HT-29 (cell line): ENCODE results near the gene AIRE. TPM values are rescaled to one million over a fixed set of nuclear protein-coding genes. Genes with fewer than 3 reads are reported as not detected.
"Not testable (repeated sequence)": the region's sequence is repeated elsewhere in the genome, so short reads cannot be mapped to it uniquely, and the experiment has no call there.

ENCODE experiments used
- DNase-seq: peaks from one replicate; pipeline ENCODE4 v3.0.0-alpha.2; 2015; ENCODE audit warnings: low spot score
- small RNA-seq: library from RNA; depleted of rRNA; stranded (forward); fragments of <200 nt; gene quantifications from one replicate; pipeline ENCODE3, GENCODE V24; 2014
- total RNA-seq: library from RNA; depleted of rRNA; stranded (reverse); fragments of >200 nt; shearing (Covaris generic); gene quantifications from 2 replicates; pipeline ENCODE4 v1.2.3, GENCODE V29; 2014; rRNA removed

AIRE gene
- total RNA-seq, 1 experiment from 2014 or later: not detected

DNA sequence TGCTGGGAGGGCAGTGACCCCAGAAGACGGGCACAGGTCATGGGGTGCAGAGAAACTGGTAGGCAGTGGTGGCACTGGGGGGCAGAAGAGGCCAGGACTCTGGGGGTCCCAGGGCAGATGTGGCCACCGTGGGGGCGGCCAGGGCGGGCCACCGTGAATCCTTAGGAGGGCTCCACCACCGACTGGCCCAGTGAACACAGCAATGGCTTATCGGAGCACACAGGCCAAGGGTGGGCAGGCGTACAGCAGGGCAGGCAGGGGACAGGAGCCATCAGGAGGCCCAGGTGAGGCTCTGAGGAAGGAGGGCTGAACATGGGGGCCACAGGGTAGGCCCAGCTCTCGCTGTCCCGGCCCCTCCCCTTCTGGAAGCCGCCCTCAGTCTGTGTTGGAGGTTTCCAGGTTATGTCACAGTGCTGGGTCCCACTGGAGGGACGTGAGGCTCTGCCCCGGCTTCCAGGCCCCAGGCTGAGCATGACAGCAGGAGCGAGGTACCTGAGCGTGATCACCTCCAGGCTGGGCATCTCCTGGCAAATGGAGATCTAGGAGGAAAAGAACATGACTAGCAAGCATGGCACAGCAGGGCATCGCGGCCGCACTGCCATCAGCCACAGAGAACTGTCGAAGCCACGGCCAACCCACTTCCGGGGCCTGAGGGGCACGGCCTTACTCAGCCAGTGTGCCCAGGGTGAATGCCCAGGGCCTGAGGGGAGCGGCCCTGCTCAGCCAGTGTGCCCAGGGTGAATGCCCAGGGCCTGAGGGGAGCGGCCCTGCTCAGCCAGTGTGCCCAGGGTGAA lies 49.8 kb downstream of the AIRE start:
- DNase-seq: no peak

DNA sequence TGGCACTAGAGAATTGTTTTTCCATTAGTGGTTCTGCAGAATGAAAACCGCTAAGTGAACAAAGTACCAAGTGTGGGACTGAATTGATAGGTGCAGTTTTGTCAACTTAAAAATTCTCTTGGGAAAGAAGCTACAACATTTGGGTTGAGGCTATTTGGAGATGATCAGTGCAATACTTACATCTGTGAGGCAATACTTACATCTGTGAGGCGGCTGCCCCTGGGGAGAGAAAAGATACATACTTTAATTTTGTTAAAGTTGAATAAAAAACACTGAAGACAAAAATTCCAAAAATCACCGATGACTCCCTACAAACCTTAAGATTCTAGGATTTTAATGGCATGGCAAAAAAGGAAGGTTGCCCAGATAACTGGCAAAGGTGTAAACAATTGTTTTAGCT lies 51.8 kb downstream of the AIRE start:
- DNase-seq: no peak

DNA sequence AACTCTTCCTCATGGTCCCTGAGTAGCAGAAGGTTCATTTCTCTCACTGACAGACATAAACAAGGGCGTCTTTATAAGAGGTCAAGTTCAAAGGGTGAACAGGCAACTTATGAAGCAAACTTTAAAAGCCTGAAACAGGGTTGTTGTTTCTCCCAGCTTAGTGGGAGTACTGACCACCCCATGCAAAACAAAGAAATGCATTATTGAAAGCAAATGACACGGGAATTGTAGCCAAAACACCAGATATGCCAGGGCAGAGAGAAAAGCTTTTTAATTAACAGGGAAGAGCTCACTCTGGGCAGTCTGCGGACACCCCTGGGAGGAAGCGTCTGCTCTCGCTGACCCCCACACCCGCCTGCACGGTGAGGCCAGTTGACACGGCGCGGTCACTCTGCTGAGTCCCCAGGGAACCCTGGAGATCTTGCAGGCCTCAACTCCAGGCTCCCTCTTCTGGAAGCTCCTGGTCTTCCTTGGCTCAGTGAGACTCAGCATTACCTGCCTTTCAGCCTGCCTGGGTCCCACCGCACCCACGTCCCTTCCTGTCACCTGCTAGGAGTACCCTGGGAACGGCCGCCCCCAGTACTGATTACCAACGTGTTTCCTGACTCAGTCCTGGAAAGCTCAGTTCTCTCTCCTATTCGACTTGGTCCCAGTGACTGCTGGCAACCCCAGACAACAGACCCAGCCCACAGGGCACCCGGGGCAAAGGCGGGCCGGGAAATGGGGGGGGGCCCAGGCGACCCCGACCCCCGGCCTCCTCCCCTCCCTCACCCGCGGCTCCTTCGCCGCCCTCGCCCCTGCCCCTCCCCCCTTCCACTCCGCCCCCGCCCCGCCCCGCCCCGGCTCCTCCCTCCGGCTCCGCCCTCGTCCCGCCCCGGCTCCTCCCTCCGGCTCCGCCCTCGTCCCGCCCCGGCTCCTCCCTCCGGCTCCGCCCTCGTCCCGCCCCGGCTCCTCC lies 52.5 kb downstream of the AIRE start:
- DNase-seq: peak; percentile 64

DNA sequence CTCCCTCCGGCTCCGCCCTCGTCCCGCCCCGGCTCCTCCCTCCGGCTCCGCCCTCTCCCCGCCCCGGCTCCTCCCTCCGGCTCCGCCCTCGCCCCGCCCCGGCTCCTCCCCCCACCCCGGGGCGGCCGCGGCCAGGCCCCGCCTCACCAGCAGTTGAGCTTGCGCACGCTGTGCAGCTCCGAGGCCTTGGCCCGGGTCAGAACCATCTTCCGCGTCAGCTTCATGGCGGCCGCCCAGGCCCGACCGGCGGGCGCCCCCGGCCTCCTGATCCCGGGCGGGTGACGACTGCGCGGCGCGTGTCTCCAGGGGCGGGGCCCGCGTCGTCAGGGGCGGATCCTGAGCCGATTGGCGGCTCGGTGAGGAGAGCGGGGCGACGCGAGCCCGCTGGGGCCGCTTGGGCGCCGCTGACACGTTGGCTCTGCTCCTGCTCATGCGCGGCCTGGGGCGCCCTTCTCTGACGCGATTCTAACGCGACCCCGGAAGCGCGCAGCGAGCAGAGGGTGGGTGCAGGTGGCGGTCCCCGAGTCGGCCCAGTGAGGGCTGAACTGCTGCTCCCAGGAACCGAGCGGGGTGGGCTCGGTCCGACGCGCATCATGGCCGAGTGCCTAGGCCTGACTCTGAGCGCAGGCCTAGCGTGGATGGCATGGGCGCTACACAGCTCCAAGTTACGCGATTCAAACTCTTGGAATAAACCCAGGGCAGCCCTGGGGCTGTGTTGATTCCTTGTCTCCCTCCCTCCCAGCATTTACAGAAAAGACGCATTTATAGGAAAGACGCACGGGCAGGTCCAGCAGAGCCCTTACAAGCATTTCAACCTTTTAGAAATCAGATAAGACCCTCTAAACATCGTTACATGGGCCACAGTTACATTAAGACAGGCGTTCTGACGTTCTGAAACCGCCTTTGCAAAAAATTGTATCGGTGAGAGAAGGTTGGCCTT lies 53.6 kb downstream of the AIRE start, which contains the start of gene CFAP410:
Gene CFAP410, minus strand, starts transcription at position 420 of the 940 bp plus-strand sequence. Its CDS starts 196 bp downstream, at position 224.
- DNase-seq: peak; percentile 82

DNA sequence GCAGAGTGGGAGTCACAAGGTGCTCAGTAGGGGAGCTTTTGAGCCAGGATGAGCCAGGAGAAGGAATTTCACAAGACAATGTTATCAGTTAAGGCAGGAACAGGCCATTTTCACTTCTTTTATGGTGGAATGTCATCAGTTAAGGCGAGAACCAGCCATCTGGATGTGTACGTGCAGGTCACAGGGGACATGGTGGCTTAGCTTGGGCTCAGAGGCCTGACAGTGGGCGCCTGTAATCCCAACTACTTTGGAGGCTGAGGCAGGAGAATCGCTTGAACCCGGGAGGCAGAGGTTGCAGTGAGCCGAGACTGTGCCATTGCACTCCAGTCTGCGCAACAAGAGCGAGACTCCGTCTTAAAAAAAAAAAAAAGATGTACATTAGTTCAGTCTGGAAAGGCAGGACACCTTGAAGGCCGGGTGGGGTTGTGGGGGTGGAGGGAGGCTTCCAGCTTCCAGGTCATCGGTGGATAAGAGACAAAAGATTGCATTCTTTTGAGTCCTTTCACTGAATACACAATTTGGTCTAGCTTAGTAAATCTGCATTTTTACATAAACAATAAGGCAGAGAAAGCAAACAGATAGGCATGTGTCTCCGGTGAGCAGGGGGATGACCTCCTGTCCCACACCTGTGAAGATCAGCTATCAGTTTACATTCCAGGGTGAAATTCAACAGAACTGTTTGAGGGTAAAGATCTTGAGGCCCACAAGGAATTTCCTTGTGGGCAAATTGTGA lies 56.2 kb downstream of the AIRE start:
- DNase-seq: not testable (repeated sequence)

DNA sequence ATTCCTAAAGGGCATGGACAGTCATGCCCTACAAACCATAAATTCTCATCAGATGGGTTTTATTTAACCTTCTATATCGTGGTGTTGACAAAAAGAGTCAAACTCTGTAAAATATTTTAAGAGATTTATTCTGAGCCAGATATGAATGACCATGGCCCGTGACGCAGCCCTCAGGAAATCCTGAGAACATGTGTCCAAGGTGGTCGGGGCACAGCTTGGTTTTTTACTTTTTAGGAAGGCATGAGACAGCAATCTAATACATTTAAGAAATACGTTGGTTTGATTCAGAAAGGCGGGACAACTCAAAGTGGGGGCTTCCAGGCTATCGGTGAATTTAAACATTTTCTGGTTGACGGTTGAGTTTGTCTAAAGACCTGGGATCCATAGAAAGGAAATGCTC lies 57.3 kb downstream of the AIRE start:
- not testable (repeated sequence) for DNase-seq

DNA sequence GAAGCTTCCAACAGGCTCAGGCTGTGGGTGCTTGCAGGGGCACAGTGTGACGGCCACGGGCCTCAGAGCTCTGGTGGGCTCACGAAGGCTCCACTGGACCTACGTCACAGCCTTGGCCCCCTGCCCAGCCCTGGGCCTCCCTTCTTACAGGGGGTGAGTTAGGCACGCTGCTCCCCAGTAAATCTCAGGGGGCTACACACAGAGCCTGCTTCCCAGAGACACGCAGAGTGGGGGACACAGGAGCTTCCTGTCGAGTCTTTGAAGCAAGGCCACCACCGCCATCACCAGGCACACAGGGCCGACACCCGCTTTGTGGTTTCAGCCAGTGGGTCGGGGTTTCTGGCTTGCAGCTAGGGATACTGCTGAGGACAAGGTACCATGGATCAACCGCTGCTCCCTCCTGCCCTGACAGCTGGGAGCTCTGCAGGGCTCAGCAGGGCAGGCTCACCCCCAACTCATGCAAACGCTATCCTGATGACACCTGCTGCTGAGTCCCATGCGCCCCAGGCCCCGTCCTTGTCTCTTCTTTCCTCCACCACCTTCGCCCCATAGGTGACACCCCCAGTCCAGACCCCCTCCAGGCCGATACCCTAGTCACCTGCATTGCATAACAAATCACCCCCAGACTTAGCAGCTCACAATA lies 59.0 kb downstream of the AIRE start:
- no peak for DNase-seq

DNA sequence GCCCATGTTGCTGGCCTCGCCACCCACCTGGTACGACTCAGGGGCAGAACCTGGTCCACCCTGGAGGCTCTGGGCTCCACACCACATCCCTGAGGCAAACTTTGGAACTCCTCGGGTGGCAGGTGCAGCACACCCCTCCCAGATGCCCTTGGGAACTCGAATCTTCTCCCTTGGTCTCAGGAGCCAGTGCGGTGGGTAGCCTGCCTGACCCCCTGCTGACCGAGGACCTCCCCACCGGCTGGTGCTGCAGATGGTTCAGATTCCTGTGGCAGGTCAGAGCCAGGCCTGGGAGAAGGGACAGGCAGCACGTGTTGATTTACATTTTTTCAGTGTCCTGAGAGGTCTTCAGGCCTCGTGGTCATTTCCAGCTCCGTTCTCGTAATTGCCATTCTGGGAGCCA lies 59.8 kb downstream of the AIRE start:
- DNase-seq: no peak

DNA sequence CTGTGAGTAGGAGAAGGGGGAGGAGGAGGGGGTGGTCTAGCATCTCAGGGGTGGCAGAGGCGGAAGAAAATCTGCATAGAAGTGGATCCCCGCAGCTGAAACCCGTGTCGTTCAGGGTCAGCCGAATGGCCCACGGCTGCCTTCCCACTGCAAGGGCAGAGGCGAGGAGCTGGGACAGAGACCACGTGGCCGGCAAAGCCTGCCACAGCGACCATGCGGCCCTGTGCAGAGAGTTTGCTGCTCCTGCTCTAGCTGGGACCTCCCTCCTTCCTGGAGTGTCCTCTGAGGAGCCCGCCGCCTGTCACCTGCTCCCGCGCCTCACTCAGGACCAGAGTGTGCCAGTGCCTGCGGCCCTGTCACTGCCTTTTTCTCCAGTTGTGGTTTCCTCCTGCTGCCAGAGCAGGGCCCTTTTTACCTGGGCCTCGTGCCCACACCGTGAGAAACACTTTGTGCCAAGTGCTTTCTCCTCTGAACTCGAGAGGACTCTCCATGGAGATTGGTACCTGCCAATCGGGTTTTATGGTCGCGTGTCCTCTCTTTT lies 62.3 kb downstream of the AIRE start:
- DNase-seq: no peak

Small RNAs within 50 kb of the gene (small RNA-seq; reads per million reads assigned to genes)
- not detected for gene AP001059.3

Other genes with a start within 250 kb of the AIRE start
- 6.7 and 20.5 TPM in 2 replicates for gene PWP2, start 178.5 kb upstream of the AIRE start, total RNA-seq
- 3.4 and 3.9 TPM in 2 replicates for gene GATD3, start 152.2 kb upstream of the AIRE start, total RNA-seq
- 1.7 and 2.2 TPM in 2 replicates for gene ICOSLG, start 44.9 kb upstream of the AIRE start, total RNA-seq
- gene DNMT3L, start 24.0 kb upstream of the AIRE start, total RNA-seq: not detected in 2 replicates
- 142 and 154 TPM in 2 replicates for gene PFKL, start 14.2 kb downstream of the AIRE start, total RNA-seq
- 21.7 and 21.8 TPM in 2 replicates for gene CFAP410, start 53.5 kb downstream of the AIRE start, total RNA-seq
- 0.60 TPM in 1 of 2 replicates, not detected in the other for gene TRPM2, start 67.7 kb downstream of the AIRE start, total RNA-seq
- 0.08 and 0.10 TPM in 2 replicates for gene LRRC3, start 169.6 kb downstream of the AIRE start, total RNA-seq